ENCODE data around the gene IL1RAPL2.

DNA sequence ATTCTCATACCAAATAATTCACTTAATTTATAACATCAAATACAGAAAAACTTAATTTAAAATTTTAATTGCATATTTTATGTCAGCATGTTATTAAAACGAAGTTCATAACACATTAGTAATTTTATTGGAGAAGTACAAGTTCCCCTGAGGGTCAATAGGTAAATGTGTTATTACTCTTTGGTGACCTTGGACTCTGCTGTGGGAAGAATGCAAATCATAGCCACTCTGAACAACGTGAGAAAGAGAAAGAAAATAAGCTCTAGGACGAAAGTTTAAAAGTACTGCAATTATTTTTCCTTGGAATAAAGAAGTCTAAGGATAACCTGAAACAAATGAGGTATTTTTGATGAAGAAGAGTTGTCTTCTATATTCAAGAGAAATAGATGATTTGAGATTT, 115.2 kb downstream of the IL1RAPL2 start:
- TF ChIP-seq, protein P1, sequence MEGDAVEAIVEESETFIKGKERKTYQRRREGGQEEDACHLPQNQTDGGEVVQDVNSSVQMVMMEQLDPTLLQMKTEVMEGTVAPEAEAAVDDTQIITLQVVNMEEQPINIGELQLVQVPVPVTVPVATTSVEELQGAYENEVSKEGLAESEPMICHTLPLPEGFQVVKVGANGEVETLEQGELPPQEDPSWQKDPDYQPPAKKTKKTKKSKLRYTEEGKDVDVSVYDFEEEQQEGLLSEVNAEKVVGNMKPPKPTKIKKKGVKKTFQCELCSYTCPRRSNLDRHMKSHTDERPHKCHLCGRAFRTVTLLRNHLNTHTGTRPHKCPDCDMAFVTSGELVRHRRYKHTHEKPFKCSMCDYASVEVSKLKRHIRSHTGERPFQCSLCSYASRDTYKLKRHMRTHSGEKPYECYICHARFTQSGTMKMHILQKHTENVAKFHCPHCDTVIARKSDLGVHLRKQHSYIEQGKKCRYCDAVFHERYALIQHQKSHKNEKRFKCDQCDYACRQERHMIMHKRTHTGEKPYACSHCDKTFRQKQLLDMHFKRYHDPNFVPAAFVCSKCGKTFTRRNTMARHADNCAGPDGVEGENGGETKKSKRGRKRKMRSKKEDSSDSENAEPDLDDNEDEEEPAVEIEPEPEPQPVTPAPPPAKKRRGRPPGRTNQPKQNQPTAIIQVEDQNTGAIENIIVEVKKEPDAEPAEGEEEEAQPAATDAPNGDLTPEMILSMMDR (IDR thresholded peaks at IDR 0.05; ENCODE audit: low read depth, low read length): no peak
- TF ChIP-seq EZH2phosphoT487 (IDR thresholded peaks at IDR 0.05; ENCODE audit: low read depth): no peak

Measured in OCI-LY3 (cell line).